ENCODE measurements around the gene GPR162.

GRCh38 chr12:6792522-6793201 is 29.0 kb upstream of the GPR162 start:
- TF ChIP-seq CTCF (conservative IDR thresholded peaks at IDR 0.05; ENCODE audit: low read depth, low read length) (no peak), EZH2 (IDR thresholded peaks at IDR 0.05; ENCODE audit: borderline replicate concordance, low read depth, low read length, poor library complexity, severe bottlenecking) (no peak)

Data from A673 (cell line).